HG02610 (cell line): ENCODE data around the gene AUTS2.

Experiments
- ATAC-seq: cut with Tn5 transposase; IDR thresholded peaks from one replicate; pipeline ENCODE4 v1.9.1; 2021; ENCODE audit warnings: mild to moderate bottlenecking, moderate library complexity; ENCODE audit not compliant: unreplicated experiment

AUTS2 gene

DNA sequence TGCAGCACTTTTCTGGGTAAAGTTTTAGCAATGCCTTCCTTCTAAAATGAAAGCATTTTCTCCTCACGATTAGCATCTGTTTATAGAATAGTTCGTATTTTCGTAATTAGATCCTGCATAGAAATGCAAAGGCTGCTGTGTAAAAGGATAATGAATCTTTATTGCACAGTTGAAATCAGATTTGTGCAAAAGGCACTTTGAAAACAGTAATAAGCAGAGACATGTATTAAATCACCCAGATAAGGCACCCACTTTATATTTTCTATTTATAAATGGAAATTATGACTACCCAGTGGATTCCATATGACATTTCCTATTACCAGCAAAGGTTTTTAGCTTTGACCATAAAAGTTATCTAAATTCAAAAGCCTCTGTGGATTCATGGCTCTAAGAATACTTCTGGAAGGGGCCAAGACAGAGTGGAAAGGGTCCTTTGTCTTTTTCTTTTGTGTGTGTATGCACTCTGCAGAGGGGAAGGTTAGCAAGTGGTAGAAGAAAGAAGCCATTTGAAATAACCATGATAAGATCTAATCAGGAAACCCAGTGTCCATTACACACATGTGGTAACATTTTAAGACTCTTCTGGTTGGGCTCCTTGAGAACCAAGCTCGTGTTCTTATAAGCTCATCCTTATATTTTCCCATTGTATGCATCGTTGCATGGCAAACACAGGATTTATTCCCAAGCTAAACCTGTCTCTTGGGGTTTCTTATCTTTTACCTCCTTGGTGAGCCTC is 612.1 kb downstream of the AUTS2 start:
- ATAC-seq, result no peak

DNA sequence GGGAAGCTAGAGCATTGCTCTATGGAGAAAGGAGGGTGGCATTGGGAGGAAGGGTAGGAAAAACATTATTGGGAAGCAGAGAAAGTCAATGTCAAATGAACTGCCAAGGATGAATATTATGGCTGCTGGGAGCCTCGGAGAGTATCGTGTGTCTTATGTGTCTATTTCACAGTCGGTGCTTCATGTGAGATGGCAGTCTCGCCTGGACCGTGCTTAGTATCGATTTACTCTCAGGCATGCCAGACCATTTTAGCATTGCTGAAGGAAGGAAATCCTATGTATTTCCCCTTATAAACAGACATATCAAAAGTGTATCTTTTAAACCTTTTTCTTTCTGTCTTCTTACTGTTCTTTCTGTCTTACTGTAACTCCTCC is 612.6 kb downstream of the AUTS2 start:
- ATAC-seq, result no peak

DNA sequence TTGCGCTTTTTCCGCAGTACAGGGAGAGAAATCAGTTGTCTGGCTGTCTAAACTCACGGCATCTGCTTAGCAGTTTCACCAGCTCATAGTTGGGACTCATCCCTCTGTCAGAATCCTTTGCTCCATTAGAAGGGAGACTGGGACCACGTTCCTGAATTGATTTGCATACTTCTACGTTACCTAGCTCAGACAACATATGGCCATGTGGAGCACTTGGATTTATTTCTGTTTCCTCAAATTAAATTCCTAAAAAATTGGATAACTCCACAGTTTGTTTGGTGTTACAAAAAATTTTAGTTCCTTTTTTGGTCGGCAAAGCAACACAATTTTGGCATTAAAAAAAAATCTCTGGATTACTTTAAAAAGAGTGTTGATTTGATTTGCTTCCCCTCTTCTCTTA is 614.0 kb downstream of the AUTS2 start:
- ATAC-seq, result no peak

GRCh38 chr7:70214071-70214470 is 615.8 kb downstream of the AUTS2 start:
- no peak for ATAC-seq

GRCh38 chr7:70215491-70215890 is 617.2 kb downstream of the AUTS2 start:
- ATAC-seq, result no peak

DNA sequence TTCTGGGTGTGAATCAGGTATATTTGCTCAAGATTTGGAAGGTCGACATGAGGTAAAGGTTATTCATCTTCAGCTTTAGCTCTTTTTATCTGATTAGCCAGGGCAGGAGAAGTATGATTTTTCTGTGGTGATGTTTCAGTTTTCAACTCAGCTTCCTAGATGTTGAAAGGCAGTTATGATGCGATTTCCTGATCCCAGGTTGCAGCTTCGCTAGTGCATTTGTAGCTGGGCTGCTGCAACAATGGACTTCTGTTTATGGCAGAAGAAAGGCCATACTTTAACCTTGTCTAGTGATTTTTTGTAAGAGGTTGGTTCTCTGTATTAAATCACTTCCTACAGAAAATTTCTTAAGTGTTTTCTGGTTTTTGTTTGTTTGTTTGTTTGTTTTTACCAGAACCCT is 619.3 kb downstream of the AUTS2 start:
- ATAC-seq, result no peak

GRCh38 chr7:70218006-70218405 is 619.7 kb downstream of the AUTS2 start:
- no peak for ATAC-seq

GRCh38 chr7:70219061-70219460 is 620.8 kb downstream of the AUTS2 start:
- no peak for ATAC-seq

- no peak for ATAC-seq
Observed at GRCh38 chr7:70229242-70229641, 631.0 kb downstream of the AUTS2 start.

DNA sequence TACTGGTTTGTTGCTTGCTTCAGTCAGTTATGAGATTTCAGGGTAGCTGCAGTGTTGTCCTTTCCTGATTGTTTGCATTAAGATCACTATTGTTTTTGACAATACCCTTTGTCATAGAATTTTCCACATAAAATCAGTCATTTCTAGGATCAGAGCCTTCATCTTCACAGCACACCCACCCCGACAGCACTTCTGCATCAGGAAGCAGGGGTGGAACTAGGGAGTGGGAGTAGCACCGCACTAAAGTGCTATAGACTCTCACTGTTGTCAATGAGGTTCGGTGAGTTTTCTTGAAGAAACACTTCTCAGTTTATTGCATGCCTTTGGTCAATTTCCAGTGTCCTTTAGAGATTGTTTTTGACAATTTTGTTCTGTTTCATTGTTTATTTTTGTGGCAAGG is 632.5 kb downstream of the AUTS2 start:
- no peak for ATAC-seq

DNA sequence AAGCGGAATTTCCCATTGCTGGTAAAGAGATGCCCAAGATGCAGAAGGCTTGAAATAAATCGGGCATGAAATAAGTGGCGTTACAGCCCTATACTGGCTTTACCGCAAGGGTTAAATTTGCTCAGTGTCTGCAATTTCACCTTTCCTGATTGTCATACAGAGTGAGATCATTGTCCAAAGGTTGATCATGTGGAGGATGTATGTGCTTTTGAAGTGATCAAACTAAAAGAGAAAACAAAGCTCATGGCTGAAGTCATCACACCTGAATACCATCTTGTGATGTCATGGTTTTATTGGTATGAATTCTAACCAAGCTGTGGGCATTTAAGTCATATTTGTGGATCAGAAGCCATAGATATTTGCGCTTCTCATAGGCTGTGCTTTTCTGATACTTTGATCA is 635.5 kb downstream of the AUTS2 start:
- no peak for ATAC-seq

DNA sequence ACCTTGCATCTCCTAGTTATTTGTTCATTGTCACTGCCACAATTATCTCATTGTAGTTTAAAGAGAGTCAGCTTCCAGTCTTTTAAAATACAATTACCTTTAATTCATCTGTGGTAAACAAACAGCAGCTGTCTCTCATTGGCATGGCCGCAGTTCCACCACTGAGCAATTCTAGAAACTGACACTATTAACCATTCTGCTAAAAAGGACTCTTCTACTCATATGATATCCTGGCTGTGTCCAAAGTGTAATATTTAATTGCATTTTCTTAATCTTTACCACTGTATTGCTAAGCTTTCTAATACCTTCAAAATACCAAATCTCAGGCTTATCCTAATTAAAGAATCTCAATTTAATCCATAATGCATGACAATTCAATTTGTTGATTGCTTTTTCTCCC is 639.0 kb downstream of the AUTS2 start:
- no peak for ATAC-seq

DNA sequence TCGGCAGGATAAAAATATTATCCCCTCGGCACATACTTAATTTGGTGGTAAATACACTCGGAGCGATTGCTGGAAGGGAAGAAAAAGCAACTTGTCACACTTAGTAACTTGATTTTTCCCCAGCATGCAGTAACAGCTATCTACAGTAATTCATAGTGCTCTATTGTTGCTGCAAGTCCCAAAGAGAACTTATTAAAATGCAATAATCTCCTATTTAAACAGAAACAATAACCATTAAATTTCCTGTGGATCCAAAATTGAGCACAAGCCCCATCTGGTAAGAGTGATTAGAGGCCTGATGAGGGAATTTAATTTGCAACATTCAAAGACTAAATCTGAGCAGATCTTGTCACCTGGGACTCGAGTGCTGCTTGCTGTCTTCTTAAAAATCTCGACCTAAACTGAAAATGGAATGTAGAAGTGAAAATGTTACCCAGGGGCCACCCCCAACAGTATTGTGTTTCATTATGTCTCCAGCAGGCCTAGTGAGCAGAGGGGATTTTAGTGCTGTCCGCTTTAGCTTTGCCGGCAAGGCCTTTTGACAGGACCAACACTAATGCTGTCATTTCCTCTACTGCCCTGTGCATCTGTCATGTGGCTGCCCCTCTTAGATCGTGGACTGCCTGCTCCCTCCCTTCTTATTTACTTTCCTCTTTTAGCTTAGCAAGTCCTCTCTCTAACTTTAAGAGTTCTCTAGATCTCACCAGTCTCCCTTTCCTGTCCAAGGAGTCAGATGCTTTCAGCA is 639.7 kb downstream of the AUTS2 start:
- ATAC-seq, result peak; percentile 100

- ATAC-seq, result no peak
Observed at GRCh38 chr7:70239918-70240317, 641.6 kb downstream of the AUTS2 start.

- no peak for ATAC-seq
Observed at GRCh38 chr7:70240873-70241272, 642.6 kb downstream of the AUTS2 start.

DNA sequence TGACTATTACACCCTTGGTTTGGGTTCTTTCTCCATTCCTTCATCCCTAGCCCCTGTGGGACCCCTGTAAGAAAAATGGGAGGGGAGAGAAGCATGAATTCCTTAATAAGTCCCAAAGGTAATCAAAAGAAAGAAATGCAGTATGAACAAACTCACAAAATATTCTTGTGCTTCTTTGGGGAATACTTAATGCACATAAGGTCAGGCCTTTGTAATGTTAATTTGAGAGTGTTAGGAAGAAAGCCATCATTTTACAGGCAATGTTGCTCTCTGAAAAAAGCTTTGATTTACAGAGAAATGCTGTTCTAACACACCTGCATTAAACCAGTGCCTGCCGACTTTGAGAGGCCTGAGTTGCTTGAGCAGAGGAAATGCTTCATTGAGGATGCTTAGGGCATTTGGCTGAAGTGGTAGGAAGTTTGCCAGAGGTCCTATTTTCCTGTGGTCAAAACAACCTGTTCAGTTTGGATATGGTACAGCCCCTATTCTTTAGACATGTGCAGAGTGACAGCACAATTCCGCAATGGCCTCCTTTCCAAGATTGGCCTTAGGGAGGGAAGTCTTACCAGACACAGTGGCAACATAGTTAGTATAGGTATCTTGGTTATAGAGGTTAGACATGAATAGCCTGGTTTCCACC is 643.4 kb downstream of the AUTS2 start:
- no peak for ATAC-seq

DNA sequence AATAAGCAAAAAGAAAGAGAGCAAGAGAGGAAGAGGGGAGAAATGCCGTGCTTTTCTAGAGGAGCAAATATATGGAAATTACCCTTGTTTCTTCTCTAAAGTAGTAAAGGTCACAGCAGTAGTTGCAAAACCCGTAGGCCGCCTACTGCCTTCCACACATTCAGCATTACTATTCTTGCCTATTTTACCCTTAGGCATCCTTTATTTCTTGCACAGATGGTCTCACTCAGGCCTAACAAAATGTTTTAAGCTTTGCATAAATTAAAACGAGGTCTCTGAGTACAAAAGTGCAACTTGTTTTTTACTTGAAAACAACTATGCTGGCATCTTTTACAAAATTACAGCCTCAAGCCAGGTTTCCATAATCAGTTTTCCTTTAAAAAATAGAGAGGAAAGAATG is 644.6 kb downstream of the AUTS2 start:
- ATAC-seq, result no peak

DNA sequence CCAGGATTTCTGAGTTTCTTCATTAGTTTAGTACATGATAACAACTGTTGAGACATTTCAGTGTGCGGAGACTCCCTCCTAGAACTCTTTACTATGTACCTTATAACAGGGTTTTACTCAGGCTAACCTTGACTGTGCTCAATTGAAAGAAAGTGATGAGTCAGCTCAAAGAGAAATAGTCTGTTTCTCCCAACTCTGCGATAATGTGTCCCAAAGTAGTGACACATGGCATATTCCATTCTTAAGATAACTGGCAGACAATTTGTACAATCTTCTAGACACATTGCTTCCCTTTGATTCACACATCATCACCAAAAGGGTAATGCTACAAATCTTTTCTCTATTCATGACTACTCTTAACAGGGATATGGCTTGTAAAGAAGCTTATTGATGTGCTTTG is 645.2 kb downstream of the AUTS2 start:
- ATAC-seq, result no peak

GRCh38 chr7:70257921-70258320 is 659.6 kb downstream of the AUTS2 start:
- no peak for ATAC-seq

- no peak for ATAC-seq
Observed at GRCh38 chr7:70259502-70259901, 661.2 kb downstream of the AUTS2 start.

DNA sequence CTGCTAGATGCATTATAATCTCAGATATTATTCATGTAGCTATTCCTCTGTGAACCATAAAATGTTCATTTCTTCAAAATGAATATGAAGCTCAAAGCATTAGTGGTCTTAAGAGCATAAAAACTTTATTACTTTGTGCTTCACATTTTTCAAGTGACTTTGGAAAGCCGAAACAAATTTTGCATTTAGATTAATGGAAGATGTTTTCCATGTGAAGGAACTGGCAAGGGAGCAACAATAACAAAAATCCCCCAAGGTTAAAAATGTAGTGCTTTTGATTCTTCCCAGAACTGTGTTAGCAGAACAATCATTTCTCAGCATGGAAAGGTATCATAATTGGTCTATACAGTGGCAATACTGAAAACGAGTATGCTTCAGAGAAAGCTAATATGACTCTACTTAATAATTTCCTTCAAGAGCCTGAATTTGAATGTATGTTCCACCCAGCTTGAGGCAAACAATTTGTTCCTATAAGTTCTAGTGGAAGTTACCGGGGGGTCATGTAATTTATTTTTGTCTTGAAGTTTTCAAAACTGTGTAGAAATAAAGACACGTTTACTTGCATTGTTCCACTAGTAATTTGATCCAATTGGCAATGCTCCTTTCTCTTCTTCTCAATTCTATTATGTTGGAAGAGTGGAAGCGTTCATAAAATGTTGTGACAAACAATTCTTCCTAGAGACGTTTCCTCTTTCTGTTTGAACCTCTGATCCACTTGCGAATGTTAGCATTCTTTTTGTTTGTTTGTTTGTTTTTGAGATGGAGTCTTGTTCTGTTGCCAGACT is 665.4 kb downstream of the AUTS2 start:
- no peak for ATAC-seq
